Hindlimb muscle (tissue), 1 donor: ENCODE data around the gene PTPRO. TPM values are rescaled to one million over a fixed set of nuclear protein-coding genes. Genes with fewer than 3 reads are reported as not detected.
"Not testable (repeated sequence)": the region's sequence is repeated elsewhere in the genome, so short reads cannot be mapped to it uniquely, and the experiment has no call there.

Source experiments
- DNase-seq: peaks from one replicate; pipeline ENCODE4 v3.0.0-alpha.2; 2013
- polyA plus RNA-seq: library from polyadenylated mRNA; unstranded; fragments of 120-200 nt; gene quantifications from one replicate; pipeline ENCODE4 v1.2.1, GENCODE V29; 2013; ENCODE audit not compliant: insufficient read length

PTPRO gene
- polyA plus RNA-seq, 1 donor, result 1.9 TPM

DNA sequence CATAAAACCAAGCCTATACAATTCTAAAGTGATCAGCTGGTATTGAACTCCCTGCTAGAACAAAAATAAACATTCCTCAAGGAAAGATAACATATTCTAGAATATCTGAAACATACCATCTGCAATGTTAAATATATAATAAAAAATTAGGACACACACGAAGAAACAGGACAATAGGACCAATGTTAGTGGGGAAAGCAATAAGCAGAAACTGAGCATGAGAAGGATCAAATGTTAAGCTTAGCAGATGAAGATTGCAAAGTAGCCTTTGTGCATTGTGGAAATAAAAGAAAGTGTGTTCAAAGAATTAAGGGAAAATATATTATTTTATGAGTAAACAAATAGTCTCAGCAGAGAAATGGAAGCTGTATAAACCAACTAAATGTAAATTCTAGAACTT lies 286.1 kb downstream of the PTPRO start:
- no peak for DNase-seq

DNA sequence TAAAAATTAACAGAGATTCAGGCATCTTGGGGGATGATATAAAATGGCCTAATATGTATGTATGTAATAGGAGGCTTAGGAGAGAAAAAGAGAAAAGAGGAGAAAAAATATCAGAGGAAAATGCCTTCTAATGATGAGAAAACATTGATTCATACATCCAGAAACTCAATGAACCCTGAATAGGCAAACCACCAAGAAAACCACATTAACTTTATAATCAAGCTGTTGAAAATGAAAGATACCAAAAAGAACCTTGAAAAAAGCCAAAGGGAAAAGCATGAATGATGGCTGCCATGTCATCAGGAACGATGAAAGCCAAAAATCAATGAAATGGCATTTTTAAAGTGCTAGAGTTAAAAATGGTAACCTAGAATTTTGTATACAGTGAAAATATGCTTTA lies 286.6 kb downstream of the PTPRO start:
- no peak for DNase-seq

DNA sequence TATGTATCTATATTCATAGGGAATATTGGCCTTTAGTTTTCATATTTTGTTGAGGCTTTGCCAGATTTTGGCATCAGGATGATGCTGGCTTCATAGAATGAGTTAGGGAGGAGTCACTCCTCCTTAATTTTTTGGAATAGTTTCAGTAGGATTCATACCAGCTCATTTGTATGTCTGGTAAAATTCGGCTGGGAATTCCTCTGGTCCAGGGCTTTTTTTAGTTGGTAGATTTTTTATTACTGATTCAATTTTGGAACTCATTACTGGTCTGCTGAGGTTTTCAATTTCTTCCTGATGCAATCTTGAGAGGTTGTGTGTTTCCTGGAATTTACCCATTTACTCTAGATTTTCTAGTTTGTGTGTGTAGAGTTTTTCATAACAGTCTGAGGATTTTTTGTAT lies 291.7 kb downstream of the PTPRO start:
- DNase-seq, result no peak

DNA sequence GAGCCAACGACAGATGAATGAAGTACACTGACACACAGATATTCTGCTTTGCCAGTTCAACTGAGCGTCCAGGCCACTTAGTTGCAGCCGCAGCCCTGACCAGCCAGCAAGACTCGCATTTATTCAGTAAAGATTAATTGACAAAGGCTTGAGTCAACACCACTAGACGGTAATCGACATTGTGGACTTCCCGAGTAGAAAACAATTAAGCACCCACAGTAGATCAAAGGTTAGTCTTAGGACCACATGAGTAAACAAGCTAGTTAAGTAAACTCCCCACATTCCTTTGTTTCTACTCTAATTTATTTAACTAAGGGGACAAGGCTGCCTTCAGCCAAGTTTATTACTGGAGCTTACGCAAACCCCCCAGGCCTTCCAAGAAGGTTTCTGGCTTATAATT lies 294.2 kb downstream of the PTPRO start:
- DNase-seq, result not testable (repeated sequence)

DNA sequence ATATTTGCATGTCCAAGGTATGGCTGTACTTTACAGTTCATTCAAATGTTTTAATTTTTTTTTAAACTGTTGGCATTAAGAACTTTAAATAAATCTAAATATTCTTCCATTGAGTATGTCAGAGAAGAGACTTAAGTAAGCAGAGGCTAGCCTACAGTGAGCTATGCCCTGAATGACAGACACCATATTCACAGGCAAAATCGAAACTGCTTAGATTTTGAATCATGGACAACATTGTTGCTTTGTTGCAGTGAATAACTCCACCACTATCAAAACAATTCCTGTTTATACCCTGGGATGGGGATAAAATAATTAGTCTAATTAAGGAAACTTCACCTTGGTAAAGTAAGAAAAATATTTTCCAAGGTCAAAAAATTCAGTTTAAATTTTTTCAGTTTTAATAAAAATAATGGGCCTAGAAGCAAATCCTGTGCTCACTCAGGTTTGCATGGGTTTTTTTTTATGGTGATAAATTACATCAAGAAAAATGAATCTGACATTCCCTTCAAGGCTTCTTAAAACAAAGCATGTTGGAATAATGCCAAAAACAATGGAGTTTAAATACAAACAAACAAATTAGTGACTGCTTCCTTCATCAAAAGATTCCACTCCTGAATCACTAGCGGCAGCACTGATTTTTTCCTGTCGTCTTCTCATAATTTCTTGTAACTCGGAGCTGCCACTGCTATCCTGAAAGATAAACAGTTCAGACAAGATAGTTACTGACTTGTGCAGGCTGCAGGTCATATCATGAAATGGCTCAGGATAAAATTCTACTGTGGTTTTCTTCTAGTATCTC lies 298.6 kb downstream of the PTPRO start:
- no peak for DNase-seq

DNA sequence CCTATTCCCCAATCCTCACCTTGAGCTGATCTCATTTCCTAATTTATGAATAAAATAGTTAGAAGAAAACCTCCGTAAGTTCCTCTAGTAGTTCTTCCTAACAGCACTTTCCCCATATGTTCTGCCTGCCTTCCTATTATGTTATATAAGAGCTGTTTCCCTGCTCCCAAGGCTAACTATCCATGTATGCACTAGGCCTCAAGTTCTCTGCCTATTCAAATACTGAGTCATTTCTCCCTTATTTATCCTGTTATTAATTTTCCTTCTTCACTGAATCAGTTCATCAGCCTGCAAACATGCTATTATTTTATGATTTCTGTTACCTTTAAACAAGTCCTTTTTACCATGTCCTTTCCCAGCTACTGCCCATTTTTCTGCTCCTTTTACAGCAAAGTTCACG lies 302.8 kb downstream of the PTPRO start:
- DNase-seq, result no peak

DNA sequence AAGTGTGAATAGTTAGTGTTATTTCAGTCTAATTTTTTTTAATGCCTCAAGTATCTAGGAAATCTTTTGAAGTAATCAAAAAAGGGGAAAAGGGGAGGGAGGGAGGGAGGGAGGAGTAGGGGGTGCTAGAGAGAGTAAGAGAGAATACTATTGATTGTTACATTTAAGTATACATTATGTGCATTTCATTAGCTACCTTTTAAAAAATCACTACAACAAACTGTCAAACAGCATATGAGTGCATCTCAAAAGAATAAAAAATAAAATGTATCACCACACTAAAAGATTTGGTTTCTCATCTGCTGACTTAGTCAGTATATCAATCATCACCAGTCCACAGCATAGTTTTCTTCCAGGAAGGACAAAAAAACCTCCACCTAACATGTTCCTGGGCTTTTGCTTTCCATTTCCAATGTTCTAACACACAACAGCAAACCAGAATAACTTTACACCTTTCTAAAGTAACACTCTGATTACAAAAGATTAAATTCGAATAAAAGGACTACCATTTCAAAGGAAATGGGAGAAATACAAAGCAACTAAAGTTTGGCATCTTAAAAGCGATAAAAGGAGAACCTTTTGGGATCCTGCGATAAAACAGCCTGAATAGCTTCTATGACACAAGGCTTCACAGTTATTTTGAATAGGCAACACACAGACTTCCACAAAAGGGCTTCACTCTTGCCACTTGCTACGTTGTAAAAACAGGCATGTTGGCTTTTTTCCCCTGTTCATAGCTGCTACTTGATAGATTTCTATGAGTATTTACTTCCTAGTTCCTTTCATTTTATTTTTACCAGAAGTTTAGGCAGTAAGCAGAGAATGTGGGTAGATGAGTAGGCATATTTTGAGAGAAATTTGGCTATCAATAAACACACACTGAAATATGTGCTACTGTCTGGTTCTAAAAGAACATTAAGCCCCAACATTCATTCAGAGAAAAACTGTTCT lies 306.0 kb downstream of the PTPRO start:
- DNase-seq, result peak; percentile 22

DNA sequence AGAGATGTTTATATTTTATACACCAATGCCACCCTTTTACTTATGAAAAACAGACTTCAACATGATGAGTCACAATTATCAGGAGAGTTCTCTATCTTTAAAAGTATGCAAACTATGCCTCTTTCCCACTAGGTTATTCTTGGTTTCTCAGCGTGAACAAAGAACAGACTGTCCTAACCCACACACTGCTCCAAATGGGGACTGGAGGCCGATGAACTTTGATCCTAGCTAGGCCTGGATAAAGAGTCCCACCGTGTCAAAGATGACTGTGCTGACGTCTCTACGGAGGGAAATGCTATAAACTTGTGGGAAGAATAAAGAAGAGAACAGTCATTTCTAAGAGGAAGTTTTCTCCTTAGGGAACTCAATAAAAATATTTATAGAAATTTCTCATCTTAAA lies 306.8 kb downstream of the PTPRO start:
- DNase-seq, result peak; percentile 50

DNA sequence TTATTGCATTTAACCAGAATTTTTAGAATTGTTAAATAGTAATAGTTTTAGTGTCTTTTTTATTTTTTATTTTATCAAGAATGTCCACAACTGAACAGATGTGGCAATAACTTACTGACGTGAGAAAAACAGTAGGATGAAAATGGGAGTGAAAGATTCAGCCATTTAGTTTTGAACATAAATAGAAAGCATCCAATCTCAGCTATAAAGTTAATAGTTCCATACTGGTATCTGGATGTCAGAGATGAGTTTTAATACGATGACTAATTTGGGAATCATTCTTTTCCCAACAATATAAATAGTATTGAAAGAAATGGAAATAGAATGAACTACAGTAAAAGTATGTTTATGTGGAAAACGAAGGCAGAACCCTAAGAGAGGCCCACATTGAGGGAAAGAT lies 307.5 kb downstream of the PTPRO start:
- peak; percentile 20 for DNase-seq

DNA sequence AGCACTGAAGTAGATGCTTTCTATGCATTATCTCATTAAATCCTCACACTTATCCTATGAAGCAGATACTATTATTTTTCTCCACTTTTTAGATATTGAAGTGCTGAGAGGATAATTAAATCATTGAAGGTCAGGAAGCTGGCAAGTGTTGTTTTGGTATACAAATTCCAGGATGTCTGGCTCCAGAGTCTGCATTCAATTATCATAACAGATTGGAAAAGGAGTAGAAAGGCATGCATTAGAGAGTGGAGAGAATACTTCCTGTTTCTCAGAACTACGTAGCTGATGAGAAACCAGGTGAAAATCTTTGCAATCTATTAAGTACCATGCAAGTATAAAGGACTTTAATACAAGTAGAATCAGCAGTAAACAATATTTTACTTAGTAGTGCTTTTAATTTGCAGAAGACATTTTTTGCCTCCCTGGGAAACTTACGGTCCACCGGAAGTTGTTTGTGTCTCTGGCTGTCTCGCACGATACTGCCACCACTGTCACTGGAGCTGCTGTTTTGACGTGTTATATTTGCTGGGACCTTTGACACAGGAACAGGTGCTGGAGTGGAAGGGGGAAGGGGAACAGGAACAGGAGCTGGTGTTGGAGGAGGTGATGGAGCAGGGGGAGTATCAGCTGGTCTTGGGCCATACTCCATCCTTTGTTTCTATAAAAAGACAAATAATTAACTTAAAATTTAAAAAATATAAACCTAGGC lies 308.9 kb downstream of the PTPRO start:
- no peak for DNase-seq

DNA sequence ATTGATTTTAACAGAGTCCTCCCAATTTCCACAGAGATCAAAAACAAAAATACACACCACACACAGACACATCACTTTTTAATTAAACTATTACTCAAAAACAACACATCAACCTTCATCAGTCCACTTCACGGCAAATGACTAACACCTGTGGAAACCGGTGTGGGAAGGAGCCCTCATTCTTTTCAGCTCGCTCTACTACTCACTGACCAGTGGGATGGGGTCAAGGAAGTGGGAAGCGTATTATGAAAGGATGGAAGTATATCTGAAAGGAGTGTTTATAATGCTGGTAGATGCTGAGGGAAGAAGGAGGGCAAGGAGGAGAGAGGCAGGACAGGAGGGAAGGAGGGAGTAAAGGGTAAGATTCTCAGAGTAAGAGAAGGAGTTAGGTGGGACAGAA lies 310.4 kb downstream of the PTPRO start:
- no peak for DNase-seq

DNA sequence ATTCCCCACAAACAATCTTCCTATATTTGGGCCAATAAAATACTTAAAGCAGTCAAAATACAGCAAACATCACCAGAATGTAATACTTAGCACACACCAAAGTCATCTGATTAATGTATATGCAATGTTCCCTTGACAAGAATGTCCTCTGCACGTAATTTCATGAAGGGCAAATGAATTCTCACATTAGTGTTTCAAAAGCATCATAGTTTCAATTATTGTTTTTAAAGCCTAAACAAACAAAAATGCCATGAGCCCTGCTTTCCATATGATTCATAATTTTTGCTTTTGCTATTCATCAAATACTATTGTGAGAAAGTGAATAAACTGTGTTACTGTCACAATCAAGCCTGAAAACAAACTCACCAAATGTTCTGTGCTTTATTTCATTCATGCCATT lies 310.9 kb downstream of the PTPRO start:
- DNase-seq, result no peak

DNA sequence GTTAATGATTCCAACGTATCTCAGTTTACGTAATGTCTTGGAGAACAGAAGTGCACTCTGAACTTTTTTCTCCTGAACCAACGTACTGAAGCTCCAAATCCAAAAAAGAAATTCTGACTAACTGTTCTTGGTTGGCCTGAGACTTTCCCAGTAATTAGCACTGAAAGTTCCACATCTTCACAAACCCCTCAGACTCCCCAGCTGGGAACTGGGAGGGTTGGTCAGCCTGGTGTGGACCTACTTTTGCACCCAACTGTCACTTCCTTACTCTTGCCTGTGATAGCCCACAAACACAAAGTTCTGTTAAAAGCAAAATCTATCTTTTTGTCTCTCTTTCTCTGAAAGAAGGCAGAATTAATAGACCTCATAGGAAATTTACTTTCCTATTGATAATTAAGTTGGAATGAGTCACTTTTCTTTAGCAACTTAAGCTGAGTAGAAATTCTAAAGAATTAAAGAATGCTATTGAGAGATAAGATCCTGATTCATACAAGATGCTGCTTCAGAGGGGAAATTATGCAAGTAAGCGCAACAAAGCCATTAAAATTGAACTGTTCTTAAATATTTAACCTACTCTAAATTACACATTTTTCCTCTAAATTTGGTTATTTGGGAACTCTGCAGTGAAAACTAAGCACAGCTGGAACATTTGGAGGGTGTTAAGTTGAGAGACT lies 311.8 kb downstream of the PTPRO start:
- DNase-seq, result no peak

DNA sequence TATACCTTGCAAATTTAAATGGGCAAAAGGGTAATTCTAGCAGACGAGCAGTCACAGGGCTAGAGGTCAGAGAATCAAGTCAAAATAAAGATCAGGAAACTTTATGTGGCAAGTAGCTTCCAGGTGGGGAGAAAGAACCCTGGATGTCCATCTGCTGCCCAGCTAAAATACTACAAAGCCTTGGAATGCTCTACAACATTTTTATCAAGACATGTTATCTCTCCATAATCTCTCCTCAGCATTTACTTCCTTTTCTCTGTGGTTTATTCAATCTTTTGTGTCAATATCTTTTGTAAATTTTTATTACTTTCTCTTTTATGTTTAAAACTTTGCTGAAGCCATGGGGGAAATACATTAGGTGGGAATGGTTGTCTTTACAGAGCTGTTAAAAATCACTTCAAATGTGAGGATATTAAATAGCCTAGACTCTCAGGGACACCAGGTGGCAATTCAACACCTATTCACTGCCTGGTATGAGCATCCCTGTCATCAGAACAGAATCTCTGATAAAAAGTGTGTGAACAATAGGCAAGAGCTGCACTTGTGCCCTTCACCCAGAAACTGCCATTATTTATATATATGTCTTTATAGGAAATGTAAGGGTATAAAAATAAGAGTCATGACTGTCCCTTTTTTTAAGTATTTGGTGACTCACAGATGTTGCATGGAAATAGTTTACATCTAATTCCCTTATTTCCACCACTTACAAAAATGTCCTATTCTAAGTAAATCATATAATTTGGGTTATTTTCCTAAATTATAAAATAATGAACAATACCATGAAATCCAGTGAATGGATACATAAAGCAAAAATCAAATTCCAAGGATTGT lies 314.0 kb downstream of the PTPRO start:
- no peak for DNase-seq

DNA sequence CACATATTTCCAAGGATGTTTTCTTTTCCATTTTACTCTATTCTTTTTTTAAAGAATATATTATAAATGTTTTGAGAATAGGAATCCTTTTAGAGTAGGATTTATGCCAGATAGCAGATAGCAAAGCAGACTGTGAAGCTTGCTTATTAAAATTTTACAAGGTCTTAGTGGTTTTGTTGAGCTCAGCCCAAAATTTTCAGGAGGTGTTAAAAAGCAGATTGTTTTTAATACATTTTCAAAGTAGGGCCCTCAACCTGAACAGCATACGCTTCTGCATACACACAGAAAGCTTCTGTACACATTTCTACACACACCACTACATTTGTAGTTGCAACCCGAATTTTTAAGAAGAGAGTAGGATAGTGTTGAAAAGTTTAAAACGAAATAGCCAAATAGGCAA lies 315.9 kb downstream of the PTPRO start:
- no peak for DNase-seq

DNA sequence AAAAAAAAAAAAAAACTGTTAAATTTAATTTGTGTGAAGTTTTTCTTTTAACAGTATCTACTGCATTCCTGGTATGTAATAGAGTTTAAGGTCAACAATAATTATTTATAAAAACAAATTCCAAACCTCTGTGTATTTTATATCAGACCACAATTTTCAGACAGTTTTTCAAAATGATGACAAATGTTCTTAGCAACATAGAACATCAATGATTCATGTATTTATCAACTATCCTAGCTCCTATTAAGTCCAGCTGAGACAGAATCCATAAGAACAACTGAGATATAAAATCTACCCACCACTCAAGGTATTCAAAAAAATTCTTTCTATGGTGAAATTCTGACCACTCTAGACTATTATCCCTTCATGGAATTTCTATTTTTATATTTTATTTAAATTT lies 322.4 kb downstream of the PTPRO start:
- no peak for DNase-seq

DNA sequence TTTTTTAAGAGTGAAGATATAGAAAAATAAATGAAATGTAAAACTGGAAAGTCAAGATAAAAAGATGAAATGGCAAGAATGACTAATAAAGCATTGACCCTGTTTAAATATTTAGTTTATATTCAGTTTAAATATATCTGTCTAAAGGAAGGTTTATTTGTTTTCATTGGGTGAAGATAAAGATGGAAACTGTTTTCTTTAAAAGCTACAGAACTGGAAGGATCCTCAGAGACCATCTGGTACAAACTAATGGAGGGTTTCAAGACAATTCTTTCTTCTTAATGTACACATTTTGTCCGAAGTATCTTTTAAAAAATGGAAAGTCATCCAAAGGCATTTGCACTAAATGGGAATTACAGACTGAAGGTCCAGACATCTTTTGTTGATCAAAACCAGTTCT lies 324.3 kb downstream of the PTPRO start:
- DNase-seq, result no peak
